ENCODE measurements around the gene RASGRF2. TPM values are rescaled to one million over a fixed set of nuclear protein-coding genes. Genes with fewer than 3 reads are reported as not detected.

Gene RASGRF2, protein sequence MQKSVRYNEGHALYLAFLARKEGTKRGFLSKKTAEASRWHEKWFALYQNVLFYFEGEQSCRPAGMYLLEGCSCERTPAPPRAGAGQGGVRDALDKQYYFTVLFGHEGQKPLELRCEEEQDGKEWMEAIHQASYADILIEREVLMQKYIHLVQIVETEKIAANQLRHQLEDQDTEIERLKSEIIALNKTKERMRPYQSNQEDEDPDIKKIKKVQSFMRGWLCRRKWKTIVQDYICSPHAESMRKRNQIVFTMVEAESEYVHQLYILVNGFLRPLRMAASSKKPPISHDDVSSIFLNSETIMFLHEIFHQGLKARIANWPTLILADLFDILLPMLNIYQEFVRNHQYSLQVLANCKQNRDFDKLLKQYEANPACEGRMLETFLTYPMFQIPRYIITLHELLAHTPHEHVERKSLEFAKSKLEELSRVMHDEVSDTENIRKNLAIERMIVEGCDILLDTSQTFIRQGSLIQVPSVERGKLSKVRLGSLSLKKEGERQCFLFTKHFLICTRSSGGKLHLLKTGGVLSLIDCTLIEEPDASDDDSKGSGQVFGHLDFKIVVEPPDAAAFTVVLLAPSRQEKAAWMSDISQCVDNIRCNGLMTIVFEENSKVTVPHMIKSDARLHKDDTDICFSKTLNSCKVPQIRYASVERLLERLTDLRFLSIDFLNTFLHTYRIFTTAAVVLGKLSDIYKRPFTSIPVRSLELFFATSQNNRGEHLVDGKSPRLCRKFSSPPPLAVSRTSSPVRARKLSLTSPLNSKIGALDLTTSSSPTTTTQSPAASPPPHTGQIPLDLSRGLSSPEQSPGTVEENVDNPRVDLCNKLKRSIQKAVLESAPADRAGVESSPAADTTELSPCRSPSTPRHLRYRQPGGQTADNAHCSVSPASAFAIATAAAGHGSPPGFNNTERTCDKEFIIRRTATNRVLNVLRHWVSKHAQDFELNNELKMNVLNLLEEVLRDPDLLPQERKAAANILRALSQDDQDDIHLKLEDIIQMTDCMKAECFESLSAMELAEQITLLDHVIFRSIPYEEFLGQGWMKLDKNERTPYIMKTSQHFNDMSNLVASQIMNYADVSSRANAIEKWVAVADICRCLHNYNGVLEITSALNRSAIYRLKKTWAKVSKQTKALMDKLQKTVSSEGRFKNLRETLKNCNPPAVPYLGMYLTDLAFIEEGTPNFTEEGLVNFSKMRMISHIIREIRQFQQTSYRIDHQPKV (N-terminal part only)
- total RNA-seq (10 to 100 TPM in 1 of 9 donors, 1 to 10 TPM in 8; 5.5 to 16.6 (median 7.4) TPM), polyA plus RNA-seq (1 to 10 TPM; 3.6 to 3.9 TPM)
- long read RNA-seq, donor 1, partial matches to known transcripts, result 2 of 7 reads
- long read RNA-seq, donor 1, other reads (novel, unspliced or antisense), result 2 of 7 reads
- long read RNA-seq, donor 2, partial matches to known transcripts, result 2 of 4 reads
- long read RNA-seq, donor 2, other reads (novel, unspliced or antisense), result 1 of 4 reads
- long read RNA-seq, donor 3, partial matches to known transcripts, result 5 of 7 reads
- long read RNA-seq, donor 3, other reads (novel, unspliced or antisense), result 2 of 7 reads

DNA sequence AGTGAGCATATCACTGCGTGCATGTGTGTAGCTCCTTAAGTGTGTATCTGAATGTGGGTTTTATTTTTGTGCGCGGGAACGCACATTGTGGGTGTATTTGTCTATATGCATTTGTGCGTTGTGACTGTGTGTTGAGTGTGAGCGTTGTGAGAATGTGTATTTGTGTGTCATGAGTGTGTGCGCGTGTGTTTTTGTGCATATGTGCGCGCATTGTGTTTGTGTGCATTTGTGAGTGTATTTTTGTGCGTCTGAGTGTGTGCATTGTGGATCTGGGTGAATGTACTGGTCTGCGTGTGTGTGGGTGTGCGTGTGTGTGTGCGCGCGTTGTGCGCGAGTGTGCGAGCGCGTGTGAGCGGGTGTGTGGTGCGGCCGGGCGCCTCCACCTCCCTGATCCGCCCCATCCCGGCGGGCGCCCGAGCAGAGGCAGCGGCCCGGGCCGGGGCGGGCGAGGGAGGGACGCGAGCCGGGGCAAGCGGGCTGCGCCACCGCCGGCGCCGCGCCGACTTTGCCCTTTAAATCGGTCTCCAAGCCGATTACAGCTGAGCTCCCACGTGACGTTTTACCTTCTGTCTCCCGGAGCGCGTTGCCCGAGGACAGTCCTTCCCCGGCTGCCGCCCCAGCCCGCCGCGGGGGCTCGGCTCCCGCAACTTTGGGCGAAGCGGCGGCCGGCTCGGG lies at the start of gene RASGRF2:
Gene RASGRF2 (plus strand): TSS at position 596 of the 675 bp plus-strand sequence. CDS start 376 bp downstream, outside the sequence.
- peak; percentile 13 to 58 (median 37) for ATAC-seq
- peak; percentile 25 to 60 (median 30) for DNase-seq
- H3K4me1 ChIP-seq, result peaks cover 0 to 17% (median 0%) of the 10 kb centered on the region in 12 donors
- peak within 1 kb of the TSS; percentile 46 to 82 (median 67) for H3K4me3 ChIP-seq
- no peaks in the 10 kb centered on the region for H3K9me3 ChIP-seq
- intact Hi-C loops (cut with DNase I), result loop anchor here in 8 of 10 donors (5.0 to 10.0 kb wide), 12 partner anchors 47 to 225 kb away; no protein-coding TSS in a partner anchor
- 12 to 38% (median 15%) methylated on average over 25 to 66 of the region's 66 CpGs for WGBS, 4 donors
- H3K27ac ChIP-seq, result peak within 1 kb of the TSS; percentile 61 to 94 (median 86)
- H3K27me3 ChIP-seq, result peaks cover 0 to 42% (median 25%) of the 10 kb centered on the region in 9 donors
- no peaks in the 10 kb centered on the region for H3K36me3 ChIP-seq
- TF ChIP-seq, protein P1, sequence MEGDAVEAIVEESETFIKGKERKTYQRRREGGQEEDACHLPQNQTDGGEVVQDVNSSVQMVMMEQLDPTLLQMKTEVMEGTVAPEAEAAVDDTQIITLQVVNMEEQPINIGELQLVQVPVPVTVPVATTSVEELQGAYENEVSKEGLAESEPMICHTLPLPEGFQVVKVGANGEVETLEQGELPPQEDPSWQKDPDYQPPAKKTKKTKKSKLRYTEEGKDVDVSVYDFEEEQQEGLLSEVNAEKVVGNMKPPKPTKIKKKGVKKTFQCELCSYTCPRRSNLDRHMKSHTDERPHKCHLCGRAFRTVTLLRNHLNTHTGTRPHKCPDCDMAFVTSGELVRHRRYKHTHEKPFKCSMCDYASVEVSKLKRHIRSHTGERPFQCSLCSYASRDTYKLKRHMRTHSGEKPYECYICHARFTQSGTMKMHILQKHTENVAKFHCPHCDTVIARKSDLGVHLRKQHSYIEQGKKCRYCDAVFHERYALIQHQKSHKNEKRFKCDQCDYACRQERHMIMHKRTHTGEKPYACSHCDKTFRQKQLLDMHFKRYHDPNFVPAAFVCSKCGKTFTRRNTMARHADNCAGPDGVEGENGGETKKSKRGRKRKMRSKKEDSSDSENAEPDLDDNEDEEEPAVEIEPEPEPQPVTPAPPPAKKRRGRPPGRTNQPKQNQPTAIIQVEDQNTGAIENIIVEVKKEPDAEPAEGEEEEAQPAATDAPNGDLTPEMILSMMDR (IDR thresholded peaks at IDR 0.05), result no peak
- TF ChIP-seq POLR2A (IDR thresholded peaks at IDR 0.05), result peak; percentile 17 to 31

DNA sequence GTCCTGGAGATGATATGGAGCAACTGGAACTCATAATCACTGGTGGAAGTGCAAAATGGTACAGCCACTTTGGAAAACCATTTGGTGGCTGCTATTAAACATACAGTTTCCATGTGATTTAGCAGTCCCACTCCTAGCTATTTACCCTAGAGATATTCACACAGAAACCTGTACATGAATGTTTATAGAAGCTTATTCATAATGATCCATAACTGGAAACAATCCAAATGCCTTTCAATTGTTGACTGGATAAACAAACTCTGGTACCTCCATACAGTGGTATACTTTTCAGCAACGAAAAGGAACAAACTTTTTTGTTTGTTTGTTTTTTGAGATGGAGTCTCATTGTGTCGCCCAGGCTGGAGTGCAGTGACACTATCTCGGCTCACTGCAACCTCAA lies 47.7 kb upstream of the RASGRF2 start:
- Histone ChIP-seq H3K4me3 (no peak overlapping the region), H3K27ac (no peak overlapping the region), H3K9me3 (peaks cover 0 to 9% (median 0%) of the 10 kb centered on the region in 12 donors), H3K27me3 (no peaks in the 10 kb centered on the region), H3K36me3 (no peaks in the 10 kb centered on the region), H3K4me1 (peaks cover 0 to 7% (median 0%) of the 10 kb centered on the region in 12 donors)
- no peak for ATAC-seq
- 91 to 96% (median 93%) methylated on average over 3 of the region's 3 CpGs for WGBS, 4 donors
- TF ChIP-seq POLR2A (IDR thresholded peaks at IDR 0.05), result no peak
- TF ChIP-seq, protein P1 (IDR thresholded peaks at IDR 0.05), result no peak
- intact Hi-C loops (cut with DNase I), result no loop called here
- no peak for DNase-seq

DNA sequence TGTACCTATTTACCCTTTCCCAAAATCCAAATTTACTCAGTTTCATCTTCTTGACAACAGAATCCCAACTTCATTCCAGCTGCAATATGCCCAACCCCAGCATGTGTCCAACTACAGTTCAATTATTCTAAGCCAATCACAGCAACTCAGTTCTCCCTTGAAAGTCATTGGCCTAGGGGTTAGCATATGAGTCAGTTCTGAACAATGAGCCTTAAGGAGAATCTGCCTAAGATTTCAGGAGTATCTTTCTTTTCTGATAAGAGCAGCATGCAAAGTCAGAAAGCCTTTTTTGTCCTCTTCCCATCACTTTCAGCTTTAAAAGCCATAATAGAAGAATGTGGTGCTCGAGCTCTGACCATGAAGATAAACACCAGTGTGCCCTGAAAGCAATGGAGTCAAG lies 44.4 kb upstream of the RASGRF2 start:
- 92 to 100% (median 94%) methylated on average over 1 of the region's 1 CpG for WGBS, 4 donors
- intact Hi-C loops (cut with DNase I), result no loop called here
- no peaks in the 10 kb centered on the region for H3K27me3 ChIP-seq
- ATAC-seq (no peak), DNase-seq (no peak)
- peaks cover 0 to 9% (median 0%) of the 10 kb centered on the region in 12 donors for H3K9me3 ChIP-seq
- peaks cover 0 to 12% (median 0%) of the 10 kb centered on the region in 12 donors for H3K4me1 ChIP-seq
- H3K27ac ChIP-seq, result no peak overlapping the region
- no peak overlapping the region for H3K4me3 ChIP-seq
- no peaks in the 10 kb centered on the region for H3K36me3 ChIP-seq
- no peak for TF ChIP-seq POLR2A (IDR thresholded peaks at IDR 0.05)
- TF ChIP-seq, protein P1 (IDR thresholded peaks at IDR 0.05), result no peak
